NCI-H526 (cell line): Measurements from ENCODE around the gene MED26.
"Not testable (repeated sequence)": the region's sequence is repeated elsewhere in the genome, so short reads cannot be mapped to it uniquely, and the experiment has no call there.

Experiments used
- DNase-seq, 2 experiments: peaks; one replicate each; lab custom pipeline; 2025; lab: John Stamatoyannopoulos, UW

MED26 gene

GRCh38 chr19:16628183-16628983 lies at the start of gene MED26:
Gene MED26, minus strand, starts transcription at chr19:16628204. Its CDS starts 261 bp downstream, at chr19:16627943.
- peak; percentile 79 to 94 for DNase-seq

- no peak for DNase-seq
These were observed 49.1 kb upstream of the MED26 start for GRCh38 chr19:16677055-16677454.

DNA sequence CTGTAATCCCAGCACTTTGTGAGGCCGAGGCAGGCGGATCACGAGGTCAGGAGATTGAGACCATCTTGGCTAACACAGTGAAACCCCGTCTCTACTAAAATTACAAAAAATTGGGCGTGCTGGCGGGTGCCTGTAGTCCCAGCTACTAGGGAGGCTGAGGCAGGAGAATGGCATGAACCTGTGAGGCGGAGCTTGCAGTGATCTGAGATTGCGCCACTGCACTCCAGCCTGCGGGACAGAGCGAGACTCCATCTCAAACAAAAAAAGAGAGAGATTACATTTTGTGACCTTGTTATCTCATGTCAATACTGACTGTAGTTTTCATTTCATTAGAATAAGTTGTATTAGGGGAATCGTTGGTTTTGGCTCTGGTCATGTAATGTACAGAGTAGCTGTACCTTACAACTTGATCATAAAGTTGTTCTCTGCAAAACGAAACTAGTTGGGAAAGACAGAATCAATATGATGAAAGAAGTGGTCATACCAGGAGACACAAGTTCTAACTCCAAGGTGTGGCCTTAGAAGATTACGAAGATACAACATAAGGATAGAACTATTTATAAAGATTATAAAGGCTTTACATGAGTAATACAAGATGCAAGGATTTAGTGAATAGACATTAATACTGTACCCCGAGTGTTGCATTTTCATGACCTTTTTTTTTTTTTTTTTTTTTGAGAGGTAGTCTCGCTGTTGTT lies 48.2 kb upstream of the MED26 start:
- DNase-seq = no peak

GRCh38 chr19:16673839-16674238 lies 45.8 kb upstream of the MED26 start:
- not testable (repeated sequence) for DNase-seq

DNA sequence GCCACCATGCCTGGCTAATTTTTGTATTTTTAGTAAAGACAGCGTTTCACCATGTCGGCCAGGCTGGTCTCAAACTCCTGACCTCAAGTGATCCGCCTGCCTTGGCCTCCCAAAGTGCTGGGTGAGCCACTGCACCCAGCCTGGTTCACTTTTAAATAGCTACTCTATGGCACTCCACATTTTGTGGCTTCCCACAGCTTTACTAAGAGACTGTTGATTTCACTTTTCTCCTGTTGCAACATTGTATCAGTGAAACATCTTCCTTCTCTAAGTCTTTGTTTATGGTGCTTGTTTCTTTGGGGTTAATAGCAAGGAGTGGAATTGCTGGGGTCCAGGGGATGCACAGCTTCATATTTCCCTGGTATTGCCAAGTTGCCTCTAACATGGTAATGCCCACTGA lies 45.2 kb upstream of the MED26 start:
- DNase-seq = no peak

DNA sequence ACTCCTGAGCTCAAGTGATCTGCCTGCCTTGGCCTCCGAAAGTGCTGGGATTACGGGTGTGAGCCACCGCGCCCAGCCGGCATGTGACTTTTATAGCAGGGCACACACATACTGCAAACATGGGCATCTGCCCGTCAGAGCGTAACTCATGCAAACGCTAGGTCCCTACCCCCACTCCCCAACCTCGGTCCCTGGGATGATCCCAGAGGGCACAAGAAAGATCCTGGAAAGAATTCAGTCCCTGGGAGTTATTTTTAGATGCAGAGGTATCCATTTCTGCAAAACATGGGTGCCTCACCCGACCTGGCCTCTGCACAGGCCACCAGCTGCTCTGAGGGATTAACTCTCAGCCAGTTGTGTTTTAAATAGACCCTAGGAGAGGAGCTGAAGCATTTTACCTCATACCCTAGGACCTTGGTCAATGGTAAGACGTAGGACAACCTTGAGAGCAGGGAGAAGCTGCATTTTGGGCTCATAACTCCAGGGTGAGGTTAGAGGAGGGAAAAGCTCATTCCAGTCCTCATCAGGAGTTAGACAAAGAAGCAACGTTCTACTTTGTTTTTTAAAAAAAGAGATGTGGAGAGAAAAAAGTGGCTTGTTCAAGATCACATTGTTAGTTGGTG lies 43.8 kb upstream of the MED26 start:
- DNase-seq = no peak

DNA sequence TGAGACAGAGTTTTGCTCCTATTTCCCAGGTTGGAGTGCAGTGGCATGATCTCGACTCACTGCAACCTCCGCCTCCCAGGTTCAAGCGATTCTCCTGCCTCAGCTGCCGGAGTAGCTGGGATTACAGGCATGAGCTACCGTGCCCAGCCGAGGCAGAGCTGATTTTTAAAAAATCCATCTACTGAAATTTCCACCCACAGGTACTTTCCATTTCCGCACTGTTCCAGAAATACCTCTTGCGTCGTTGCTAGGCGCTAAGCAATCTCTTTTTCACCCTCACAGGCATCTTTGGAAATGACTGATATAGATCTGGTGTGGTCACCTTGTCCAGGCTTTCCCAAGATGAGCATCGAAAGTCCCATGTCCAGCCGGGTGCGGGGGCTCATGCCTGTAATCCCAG lies 42.3 kb upstream of the MED26 start:
- DNase-seq = no peak

GRCh38 chr19:16668702-16669101 lies 40.7 kb upstream of the MED26 start:
- not testable (repeated sequence) for DNase-seq

GRCh38 chr19:16668176-16668575 lies 40.2 kb upstream of the MED26 start:
- DNase-seq = no peak

DNA sequence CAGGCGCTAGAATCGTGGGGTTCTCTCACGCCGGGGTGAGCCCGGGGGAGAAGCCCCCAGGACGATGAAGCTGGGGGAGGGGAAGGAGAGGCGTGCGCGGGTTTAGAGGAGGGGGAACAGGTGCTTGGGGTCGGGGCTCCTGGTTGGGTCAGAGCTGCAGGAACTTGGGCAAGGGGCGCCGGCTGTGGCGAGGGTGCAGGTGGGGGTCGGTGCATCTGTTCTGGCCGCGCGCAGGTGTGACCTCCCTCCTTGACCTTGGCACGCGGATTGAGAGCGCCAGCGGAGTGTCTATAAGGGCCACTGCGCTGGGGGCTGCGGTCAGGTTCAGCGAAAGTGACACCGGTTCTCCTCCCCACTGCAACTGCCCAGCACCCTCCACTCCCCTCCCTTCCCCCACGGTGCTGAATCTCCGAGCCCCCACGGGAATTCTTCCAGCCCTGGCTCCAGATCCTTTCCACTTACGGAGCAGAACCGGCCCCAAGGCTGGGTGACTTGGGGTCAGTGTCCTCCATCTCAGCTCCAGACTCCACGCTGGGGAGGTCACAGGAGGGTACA lies 33.6 kb upstream of the MED26 start:
- peak in 1 of 2 experiments; percentile 48 for DNase-seq

- peak in 1 of 2 experiments; percentile 40 for DNase-seq
These were observed 32.9 kb upstream of the MED26 start, which contains the start of gene TMEM38A for GRCh38 chr19:16660763-16661479. Gene TMEM38A, plus strand, starts transcription at chr19:16661139. Its CDS starts 79 bp downstream, at chr19:16661218.

DNA sequence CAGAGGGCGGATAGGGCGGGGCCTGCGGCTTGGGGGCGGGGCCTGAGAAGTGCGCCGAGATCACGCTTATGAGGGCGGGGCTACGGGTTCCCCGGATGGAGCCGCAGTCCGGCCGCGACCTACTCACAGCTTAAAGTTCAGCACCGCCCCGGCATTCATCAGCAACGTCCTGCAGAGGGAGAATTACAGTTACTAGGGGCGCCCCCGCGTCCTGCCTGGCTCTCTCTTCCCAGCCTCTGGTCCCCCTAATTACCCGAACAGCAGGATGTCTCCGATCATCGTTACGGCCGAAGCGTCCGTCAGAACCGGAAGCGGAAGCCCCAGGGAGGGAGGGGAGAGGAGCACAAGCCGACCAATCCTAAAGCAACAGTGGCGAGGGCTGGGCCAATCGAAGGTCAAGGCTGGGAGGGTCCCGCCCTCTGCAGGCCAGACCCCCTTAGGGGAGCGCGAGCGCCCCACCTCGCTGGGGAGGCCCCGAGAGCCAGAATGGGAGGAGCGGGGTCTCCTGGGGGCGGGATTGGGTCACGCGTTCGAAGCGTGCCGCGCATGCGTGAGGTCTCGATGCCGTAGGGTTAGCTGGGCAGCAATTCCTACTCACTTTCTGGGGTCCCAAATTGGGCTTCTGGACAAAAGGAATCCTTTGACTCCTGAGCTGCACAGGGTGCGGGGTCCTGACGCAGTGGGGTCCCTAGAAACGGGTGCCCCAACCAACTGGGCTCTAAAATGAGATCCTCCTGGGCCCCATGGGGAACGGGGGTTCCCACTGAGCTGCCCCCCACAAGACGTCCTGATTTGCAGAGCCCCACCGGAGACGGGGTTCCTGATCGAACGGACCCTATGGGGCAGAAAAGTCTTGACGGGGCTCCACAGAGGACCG lies 32.1 kb upstream of the MED26 start, which contains the start of gene SMIM7:
Gene SMIM7 (minus strand): TSS at position 313 of the 877 bp plus-strand sequence. CDS start 34 bp downstream, at position 279.
- DNase-seq = peak; percentile 90 to 97

DNA sequence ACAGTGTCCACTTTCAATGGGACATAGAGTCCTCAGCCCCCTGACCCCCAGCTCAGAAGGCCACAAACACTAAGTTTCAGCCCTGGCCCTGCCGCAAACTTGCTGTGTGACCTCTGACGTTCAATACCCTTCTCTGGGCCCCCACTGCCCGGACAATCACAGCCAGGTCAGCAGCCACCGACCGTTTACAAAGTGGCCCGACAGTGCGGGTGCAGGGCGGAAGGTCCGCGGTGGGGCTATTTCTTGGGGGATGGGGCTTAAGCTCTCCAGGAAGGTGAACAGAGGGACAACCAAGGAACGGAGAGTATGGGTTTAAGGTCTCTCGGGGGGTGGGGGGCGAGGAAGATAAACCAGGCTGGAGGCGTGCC lies 31.4 kb upstream of the MED26 start:
- no peak for DNase-seq

DNA sequence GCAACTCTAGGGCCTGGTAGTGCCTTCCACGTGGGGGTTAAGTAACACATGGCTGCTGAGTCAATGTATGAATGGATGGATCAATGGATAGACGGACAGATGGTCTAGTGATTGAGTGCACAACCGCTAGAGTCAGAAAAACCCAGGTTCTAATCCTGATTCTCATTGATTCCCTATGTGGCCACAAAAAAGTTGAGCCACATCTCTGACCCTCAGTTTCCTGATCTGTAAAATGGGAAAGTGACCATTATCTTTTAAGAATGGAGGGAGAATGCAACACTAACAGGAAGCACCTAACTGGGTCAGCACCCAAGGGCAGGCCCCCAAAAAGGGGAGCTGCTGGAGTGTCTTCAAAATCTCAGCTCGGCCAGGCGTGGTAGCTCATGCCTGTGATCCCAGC lies 29.4 kb upstream of the MED26 start:
- no peak for DNase-seq

DNA sequence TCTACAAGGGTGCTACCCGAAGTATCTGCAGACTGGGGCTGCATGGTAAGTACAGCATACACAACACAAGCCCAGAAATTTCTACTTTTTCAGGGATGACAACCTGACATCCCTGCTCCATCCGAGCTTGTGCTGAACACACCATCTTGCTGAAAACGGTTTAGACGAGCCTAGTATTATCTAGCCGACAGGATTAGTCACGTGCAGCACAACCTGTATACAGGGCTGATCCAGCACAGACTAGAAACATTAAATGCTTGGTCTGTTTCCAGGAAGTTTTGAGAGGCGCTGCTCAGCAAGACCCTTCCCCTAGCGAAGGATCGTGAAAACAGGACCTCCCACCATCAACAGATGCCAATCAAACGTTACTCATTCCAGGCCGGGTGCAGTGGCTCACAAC lies 27.7 kb upstream of the MED26 start:
- DNase-seq = no peak

GRCh38 chr19:16654627-16655026 lies 26.6 kb upstream of the MED26 start:
- no peak for DNase-seq

DNA sequence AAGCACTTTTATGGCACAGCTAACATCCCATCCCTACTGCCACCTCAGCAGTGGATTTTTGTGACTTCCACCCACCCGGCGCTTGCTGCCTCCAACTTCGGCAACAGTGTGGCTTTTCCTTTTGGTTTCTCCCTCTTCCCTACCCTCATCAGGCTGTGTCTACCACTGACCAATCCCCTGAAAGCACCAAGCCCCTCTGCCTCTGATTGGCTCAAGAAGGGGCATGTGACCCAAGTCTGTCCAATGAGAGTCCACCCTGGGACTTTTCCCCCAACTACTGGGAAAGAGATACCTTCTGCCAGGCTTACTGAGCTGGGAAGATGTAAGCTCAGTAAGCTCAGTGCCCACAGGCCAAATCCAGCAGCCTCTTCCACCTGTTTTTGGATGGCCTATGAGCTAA lies 26.1 kb upstream of the MED26 start:
- DNase-seq = no peak

DNA sequence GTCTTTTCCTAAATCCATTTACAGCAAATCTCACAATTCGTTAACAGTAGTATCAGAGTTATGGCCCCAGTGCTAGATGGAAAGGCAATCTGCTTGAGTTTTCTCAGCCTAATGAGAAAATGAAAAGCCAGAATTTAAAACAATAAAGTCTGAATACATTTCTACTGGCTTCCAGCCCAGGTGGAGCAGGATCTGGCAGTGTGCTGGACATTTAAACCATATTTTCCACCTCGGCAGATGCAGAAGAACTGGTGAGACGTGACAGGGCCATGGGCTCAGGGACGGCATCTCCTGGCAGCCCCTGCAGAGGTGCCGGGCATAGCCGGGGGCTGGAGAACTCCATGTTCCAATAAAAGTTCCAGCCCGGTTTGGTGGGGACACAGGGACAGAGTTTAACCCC lies 24.9 kb upstream of the MED26 start:
- DNase-seq = no peak

- not testable (repeated sequence) for DNase-seq
These were observed 23.6 kb upstream of the MED26 start for GRCh38 chr19:16651421-16652188.

GRCh38 chr19:16650821-16651220 lies 22.8 kb upstream of the MED26 start:
- DNase-seq = no peak
